ENCODE measurements around the gene TEKT4.
"Not testable (repeated sequence)": the region's sequence is repeated elsewhere in the genome, so short reads cannot be mapped to it uniquely, and the experiment has no call there.

Gene TEKT4

GRCh38 chr2:94875820-94876522, 4.7 kb downstream of the TEKT4 start:
- DNase-seq: no peak

- no peak for DNase-seq
Observed at GRCh38 chr2:94876523-94876863, 5.3 kb downstream of the TEKT4 start.

GRCh38 chr2:94877129-94877528, 5.9 kb downstream of the TEKT4 start:
- DNase-seq: no peak

DNA sequence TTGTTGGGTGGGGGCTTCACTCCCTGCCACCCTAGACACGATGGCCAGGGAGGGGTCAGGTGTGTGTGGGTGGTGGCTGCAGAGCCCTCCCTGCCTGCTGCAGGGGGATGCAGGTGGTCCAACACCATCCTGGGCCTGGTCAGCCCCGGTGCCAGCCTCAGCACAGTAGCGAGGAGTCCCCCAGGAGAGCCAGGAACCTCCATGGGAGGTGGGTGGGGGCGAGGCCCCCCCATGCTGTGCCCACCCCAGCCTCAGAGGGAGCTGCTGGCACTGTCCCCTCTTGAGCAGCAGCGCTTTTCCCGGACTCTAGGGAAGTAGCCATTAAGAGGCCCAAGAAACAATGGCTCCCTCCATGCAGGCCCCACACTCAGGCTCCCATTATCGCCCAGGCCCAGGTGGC, 7.3 kb downstream of the TEKT4 start:
- DNase-seq: not testable (repeated sequence)

DNA sequence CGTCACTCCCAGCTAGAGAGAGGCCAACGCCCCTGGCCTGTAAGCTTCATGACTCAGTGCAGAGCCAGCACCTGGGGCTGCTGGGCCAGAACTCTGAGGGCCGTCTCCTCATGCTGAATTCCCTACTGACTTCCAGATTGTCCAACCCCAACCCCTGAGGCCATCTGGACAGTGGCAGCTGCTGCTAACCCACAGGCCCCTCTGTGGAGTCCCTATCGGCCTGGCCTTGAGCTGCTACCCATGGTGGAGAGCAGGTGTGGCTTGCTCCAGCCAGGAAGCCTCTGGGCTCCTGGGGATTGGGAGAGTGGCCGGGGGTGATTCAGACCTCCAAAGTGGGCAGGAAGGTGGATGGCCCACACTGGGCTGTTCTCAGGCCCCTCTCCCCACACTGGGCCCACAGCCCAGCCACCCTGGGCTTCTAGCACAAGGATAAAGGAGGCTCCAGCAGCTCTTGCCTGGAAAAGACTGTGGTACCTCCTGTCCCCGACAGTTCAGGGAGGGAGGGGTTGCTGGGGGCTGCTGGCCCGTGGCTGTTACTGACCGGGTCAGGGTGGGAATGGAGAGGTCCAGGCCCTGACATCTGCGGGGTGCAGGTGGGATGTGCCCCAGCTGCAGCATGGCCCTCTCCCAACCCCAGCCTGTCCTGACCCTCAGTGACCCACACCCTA, 8.2 kb downstream of the TEKT4 start:
- DNase-seq: no peak

DNA sequence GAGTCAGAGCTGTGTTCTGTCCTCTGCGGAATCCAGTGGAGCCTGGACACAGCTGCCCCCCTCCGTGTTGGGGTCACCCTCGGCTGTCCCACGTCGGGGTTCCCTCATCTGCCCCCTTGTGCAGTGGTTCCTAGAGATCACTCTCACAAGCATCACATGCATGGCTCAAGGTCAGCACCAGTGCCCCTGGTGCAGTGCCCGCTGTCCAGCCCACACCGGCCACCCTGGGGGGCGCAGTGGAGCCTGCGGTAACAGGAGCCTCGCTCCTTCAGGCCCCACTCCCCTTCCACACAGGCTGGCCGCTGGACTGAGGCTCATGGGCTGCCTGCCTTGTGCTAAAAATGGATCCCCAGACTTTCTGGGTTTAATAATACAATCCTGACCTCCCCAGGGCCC, 8.8 kb downstream of the TEKT4 start:
- DNase-seq: no peak

- DNase-seq: no peak
Observed at GRCh38 chr2:94880507-94880906, 9.3 kb downstream of the TEKT4 start.

DNA sequence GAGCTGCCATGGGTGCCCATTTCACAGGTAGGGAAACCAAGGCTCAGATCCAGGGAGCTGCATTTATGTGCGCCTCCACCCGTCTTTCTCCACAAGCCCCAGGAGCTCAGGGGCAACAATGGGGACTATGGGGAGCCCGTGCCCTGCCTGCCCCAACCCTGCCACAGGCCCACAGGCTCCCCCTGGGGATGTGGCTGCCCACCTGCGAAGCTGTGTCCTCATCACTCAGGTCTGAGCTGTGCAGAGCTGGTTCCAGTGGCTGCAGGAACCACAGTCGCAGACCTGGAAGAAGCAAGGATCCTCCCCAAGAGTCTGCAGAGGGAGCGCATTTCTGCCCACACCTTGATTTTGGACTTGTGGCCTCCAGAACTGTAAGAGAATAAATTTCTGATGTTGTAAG, 9.8 kb downstream of the TEKT4 start:
- DNase-seq: no peak

DNA sequence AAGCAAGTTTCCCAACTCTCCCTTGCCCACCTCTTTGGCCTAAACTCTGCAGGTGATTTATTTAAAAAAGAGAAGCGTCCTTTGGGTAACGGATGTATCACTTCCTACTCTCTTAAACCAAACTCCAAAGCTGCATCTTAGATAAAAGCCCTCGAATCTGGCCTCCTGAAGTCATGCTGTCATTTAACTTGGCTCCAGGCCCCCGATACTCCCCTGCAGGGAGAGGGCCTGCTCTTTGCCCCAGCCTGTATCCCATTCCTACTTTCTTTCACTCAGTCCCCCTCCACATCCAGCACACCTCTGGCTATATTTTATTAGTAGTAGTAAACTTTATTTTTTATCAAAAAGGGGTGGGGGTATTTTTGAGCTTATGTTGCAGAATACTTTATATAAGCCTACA, 19.0 kb downstream of the TEKT4 start:
- no peak for DNase-seq

DNA sequence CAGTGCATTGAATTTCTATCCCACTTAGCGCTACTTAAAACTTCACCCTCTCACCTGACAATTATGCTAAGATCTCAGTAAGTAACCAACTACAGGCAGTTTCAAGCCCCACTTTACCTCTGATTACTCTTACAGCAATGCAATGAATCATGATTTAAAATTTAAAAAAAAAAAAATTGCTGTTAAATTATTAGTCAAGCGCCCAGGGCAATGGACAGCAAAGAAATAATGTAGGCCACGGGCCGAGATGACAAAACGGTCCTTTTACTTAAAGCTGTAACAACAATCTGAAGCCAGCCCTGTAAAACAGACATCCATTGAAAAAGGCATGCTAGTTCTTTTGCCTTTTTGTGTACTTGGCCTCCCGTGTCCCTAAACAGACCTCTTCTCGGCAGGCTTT, 24.0 kb downstream of the TEKT4 start:
- DNase-seq: not testable (repeated sequence)

- not testable (repeated sequence) for DNase-seq
Observed at GRCh38 chr2:94906976-94907375, 35.7 kb downstream of the TEKT4 start.

DNA sequence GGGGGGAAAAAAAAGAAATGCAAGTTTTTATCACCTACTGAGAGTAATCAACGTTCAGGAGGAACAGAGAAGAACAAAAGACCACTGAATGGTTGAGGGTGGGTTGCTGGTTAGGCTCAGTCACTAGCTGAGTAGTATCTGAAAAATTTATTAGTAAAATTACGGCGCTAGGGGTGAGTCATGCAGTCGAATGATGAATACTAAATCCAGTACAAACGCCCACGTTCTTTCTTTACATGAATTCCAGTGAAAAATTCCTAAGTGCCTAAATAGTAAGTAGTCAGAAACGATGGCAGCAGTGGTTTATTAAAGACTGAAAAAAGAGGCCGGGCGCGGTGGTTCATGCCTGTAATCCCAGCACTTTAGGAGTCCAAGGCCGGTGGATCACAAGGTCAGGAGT, 52.0 kb downstream of the TEKT4 start:
- DNase-seq: no peak

DNA sequence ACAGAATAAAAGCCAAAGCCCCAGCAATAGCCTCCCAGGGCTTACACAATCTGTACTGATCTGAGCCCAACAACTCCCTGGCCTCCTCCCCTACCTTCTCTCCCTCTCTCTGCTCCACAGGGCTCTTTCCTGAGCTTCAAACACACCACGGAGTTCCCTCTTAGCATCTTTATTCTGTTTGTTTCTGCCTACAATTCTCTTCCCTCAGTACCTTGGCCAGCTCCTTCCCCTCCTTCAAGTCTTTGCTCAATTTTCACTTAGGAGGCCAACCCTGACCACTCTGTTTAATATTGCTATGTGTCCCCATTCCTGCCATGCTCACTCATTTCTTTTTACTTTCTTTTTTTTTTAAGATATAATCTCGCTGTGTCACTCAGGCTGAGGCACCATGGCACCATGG, 53.8 kb downstream of the TEKT4 start:
- not testable (repeated sequence) for DNase-seq
